EH (cell line): ENCODE measurements around the gene EPX.
A peak's percentile ranks its signal among the peaks of the same experiment; 100 is the strongest.

ENCODE experiments used
- DNase-seq: peaks from one replicate; pipeline ENCODE4 v3.0.0-alpha.2; 2015; ENCODE audit warnings: low read depth

Gene EPX

DNA sequence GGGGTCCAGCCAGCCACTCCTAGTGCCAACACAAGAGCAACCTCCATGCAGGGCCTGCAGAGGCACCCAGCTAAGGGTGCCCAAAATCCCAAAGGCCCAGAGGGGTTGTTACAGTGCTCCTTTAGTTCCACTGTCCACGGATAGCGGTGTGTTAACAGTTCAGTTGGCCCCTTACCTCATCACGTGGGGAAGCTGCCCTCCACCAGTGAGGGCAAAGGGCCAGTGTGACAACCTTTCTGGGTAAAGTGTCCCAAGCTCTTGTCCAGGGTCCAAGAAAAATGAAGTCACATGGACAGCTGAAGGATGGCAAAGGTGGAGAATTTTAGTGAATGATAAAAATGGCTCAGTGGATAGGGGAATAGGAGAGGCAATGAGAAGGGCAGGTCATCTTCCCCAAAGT lies 35.2 kb downstream of the EPX start:
- DNase-seq, result no peak

DNA sequence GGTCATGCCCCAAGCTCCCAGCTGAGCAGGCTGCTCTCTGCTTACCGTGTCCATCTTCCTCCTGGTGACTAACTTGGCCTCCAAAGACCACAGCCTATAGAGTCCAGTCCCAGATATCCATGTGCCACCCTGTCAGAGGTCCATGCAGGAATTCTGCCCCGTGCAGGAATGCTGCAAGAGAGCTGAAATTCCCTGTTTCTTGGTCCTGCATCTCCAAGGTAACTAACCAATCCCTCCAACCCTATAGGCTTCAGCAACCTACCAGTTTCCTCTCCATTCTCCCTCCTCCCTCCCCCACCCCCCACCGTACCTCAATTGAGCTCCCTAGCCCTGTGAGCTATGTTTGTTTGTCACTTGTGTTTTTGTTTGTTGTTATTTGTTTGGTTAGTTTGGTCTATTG lies 36.2 kb downstream of the EPX start:
- DNase-seq, result no peak

DNA sequence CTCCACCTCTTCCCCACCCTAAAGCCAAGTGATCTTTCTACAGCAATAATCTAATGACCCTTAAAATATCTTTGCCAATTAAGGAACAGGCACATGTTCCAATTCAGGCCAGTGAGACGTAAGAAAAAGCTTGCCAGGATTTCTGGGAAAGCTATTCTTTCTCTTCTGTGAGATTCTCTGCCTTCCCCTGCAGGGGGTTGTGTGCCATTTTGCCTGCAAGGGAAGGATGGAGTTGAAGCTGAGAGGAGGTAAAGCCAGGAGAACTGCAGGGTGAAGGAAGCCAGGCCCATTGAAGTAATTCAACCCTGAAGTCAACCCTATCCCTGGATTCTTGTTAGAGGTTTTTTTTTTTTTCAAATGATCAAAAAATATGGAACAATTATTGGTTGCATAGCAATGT lies 36.9 kb downstream of the EPX start:
- no peak for DNase-seq

DNA sequence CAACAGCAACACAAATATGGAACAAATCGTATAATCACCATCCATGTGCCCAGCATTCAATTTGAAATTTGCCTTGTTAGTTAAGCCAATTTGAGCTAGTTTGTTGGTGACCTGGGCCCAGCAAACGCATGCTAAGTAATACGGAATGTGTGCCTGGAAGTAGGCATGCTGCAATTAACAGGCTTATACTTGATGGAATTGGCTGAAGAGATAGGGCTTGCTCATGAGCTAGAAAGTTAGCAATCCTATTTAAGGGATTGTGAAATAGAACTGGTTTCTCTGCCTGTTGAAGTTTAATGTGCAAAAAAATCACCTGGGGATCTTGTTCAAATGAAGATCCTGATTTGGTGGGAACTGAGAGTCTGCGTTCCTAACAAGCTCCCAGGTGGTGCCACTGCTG lies 37.4 kb downstream of the EPX start:
- DNase-seq, result no peak

DNA sequence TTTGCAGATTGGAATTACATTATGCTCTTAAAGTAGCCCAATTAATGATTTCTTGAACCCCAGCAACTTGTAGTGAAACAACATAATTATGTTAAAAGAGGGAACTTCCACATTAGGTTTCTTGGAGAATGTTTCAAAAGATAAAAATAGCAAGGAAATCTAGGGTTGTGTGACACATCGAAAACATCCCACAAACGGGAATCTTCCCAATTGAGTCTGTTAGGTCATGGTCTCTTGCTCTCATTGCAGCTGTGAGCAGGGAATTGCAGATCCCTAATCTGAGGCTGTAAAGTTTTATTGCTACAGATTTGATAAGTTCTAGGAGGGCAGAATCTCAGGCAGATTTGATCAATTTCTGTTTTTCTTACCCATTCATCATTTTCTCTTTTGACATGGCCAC lies 39.1 kb downstream of the EPX start:
- DNase-seq, result peak; percentile 69

DNA sequence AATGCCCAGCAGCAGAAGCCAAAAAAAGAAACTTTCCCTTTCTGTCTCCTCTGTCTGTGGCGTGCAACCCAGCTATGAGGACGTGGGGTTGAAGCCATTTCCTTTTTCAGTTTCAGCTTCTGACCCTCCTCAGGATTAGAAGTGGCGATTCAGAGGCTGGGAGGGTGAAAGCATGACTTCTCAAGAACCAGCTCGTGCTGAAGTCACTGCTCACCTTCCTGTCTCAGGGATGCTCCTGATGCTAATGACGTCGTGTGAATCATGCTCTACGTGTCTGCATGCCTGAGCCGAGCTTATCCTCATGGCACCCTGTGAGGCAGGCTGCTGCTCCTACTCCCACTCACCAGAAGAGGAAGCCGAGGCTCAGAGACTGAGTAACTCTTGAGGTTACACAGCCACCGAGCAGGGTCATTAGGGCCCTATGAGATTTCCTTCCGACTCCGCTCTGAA lies 40.2 kb downstream of the EPX start:
- DNase-seq, result peak; percentile 85

DNA sequence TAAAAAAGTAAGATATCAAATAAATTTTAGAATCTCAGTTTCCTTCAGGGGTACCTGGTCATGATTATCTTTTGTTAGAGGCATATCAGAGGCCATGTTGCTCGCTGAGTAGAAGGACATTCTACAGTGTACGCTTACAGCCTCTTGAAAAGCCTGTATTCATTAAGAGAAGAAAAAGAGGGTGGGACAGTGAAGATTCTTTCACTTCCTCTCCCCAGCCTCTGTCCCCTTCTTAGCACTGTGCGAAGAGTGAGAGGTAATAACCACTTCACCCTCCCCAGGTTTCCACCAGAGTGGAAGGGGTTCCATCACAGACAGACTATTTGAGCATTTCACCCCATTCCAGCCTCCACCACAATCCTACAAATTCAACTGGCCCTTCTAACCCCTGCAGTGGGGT lies 41.0 kb downstream of the EPX start:
- no peak for DNase-seq

DNA sequence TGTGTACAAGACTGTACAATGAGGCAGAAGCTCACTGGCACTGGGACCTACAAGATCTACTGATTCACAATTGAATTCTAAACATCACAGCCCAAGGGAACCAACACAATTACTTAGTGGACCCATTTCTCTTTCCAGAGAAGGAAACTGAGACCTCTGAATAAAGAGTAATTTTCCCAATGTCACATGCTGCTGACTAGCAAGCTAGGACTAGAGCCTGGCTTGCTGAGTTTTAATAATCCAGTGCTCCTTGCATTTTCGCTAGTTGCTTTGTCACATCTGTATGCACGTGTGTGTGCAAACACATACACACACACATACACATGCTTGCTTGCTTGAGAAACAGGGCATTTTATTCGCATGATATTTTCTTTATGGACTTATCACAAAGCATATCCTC lies 42.0 kb downstream of the EPX start:
- no peak for DNase-seq

DNA sequence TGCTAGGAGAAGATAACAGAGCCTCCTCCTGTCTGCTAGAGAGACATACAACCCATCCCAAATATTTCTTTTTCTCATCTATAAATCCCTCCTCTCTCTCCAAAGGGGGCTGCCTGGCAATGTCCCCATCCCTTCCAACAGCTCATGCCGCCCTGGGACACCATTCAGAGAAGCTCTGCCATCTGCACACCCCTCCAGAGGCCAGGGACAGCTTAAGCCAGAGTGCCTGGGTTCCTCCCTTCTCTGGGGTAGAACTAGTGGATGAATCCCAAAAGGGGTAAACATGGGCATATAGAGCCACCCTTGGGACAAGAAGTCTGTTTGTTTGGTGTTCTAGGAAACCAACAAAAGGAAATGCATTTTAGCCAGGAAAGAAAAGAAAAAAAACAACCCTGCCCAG lies 43.3 kb downstream of the EPX start:
- DNase-seq, result no peak

DNA sequence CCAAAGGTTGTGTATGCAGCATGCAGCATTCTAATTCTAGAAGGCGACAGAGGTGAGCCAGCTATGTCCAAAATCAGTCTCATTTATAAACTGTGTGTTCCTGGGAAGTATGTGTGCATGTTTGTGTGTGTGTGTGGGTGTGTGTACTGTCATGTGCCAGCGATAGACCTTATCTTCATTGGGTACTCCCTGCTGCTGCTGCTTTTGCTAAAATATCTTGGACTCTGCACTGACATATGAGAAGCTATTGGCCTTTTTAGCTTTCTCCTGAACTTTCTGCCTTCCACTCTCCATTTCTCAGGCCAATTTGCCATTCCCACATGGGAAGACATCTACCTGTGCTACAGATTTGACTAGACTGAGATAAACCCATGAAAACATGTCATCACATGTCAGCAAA lies 43.9 kb downstream of the EPX start:
- DNase-seq, result no peak

DNA sequence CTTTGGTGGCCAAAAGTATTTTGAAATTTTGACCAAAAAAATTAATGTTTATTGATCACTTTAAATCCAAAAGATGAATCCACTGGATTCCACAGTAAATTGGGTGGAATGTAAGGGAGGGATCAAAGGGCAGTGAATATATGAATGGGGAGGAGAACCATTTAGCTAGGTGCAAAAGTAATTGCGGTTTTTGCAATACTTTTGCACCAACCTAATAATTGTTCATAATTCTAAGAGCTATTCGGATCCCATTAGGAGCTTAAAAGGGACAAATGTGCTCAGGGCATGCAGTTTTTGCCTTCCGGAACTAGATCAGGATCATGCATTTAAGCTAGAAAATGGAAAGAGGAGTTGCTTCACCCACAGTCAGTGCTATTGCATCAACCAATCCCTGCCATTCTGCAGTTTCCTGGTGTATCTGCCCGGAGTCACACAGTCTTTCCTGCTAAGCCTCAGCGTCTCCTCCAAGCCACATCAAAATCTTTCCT lies 45.7 kb downstream of the EPX start, which contains the start of gene LPO:
TSS of gene LPO (plus strand) at position 438 of the 488 bp plus-strand sequence. CDS start 4,396 bp downstream, outside the sequence.
- DNase-seq, result no peak

DNA sequence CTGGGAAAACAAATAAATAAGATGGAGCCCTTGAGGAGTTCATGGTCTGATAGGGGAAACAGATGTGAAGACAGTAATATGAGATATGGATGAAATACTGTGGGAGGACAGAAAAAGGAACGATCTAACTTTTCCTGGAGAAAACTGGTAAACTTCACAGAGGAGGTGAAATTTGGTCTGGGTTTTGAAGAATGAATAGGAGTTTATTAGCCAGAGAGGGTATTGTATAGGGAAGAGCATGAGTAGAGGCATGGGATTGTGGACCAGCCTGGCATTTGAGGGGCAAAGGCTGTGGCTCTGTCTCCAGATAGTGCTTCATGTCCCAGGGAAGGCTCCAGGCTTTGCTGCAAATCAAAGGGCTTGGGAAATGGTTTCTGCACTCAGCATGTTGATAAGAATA lies 47.5 kb downstream of the EPX start:
- DNase-seq, result no peak

DNA sequence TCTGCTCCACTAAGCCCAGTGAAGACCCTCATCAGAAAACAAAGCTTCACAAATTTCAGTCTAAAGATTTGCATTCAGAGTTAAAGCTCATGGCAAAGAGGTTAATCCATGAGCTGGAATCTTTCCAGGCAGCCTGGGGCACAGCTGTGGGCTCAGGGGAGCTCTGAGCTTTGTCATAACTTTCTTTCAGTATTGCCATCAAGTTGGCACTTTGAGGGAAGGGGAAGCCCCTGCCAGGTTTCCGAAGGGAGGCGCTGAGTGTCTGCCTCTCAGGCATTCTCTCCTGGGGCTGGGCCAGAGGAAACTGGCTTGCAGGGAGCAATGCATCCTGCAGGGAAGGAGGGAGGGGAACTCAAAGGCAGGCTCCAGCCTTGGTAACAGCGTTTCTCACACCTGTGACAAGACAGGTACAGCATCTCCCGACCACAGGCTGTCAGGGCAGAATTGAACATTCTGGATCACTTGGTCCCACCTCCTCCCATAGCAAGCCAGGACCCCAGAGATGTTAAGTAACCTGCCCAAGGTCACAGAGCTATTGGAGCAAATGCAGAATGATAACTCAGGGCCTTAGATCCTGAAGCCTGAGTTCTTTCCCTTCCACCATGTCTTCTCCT lies 49.8 kb downstream of the EPX start:
- no peak for DNase-seq

DNA sequence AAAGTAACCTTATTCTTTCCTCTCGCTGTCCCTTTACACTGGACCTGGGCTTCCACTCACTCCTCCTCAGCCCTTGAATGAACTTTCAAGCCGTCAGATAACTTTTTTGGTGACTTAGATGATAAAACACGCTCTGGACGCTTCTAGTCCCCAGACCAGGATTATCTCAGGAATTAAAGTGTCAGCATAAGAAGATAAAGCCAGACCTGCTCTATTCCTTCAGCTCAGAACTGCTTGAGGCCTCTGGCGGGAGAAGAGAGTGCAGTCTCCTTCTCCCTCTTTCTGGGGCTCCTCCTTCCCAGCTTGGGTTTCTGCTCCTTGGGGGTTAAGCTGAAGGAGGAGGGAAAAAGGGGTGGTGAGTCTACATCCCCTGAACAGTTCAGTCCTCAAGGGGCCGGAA lies 52.4 kb downstream of the EPX start:
- DNase-seq, result no peak

DNA sequence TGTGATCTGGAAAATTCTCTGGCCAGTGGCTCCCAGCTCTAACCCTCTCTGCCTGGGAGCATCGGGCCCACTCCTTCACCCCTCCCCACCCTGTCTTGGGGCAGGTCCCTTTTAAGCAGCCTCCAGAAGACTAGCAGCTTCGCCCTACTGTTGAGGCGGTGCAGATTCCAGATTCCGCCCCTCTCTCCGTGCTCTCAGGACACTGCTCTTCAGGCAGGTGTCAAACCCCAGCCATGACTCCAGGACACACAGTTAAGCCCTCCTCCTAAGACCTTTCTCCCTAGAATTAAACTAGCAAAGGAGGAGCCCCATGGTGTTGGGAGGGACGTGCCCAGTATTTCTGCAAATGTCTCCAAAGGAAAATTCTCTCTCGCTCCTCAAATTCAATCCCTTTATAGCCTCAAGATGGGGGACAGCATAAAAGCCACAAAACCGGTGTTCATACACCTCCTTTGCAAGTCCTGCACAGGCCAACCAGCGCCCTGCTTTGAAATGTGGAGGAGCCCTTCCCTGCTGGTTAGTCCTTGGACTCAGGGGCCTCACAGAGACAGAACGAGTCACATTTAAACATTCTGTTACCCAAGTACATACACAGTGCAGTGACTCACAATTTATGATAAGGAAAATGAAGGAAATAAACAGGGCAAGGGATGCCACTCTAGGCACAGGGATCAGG lies 53.0 kb downstream of the EPX start:
- no peak for DNase-seq

DNA sequence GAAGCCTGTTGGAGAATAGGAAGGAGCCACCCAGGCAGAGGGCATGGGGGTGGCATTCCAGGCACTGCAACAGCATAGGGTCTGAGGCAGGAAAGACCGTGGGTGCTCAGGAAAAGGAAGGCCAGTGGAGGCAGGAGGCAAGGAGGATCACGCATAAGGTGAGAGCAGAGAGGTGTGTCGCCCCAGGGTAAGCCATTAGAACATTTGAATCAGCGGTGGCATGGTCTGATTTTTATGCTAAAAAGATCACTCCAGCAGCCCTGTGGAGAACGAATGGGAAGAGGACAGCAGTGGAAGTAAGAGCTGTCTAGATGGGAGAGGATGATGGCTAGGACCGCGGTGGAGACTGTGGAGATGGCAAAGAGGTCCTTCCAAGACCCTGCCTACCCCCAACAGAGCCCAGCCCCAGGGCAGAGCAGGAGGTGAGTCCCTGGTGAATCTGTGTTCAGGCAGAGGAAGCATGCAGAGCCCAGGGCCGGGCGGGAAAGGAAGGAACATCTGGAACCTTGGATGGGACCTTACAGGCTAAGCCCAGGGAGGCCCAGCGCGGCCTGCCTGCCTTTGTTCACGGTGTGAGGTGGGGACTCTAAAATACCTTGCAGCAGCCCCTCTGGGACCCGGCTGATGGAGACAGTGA lies 53.7 kb downstream of the EPX start:
- no peak for DNase-seq

DNA sequence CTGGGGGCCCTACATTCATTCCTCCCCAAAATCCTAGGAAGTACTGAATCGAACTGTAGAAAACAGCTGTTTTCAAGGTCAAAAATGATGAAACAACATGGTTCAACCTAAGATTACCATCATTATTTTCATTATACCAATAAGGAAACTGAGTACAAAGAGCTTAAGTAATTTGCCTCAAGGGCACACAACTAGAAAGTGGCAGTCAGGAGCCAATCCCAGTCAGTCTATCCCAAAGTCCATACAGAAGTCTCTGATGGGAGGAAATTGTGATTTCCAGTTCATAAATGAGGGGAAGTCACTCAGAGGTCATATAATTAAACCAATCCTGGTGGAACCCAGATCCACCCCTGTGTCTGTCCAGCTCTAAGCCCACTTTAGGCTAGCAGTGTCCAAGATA lies 54.3 kb downstream of the EPX start:
- DNase-seq, result no peak

DNA sequence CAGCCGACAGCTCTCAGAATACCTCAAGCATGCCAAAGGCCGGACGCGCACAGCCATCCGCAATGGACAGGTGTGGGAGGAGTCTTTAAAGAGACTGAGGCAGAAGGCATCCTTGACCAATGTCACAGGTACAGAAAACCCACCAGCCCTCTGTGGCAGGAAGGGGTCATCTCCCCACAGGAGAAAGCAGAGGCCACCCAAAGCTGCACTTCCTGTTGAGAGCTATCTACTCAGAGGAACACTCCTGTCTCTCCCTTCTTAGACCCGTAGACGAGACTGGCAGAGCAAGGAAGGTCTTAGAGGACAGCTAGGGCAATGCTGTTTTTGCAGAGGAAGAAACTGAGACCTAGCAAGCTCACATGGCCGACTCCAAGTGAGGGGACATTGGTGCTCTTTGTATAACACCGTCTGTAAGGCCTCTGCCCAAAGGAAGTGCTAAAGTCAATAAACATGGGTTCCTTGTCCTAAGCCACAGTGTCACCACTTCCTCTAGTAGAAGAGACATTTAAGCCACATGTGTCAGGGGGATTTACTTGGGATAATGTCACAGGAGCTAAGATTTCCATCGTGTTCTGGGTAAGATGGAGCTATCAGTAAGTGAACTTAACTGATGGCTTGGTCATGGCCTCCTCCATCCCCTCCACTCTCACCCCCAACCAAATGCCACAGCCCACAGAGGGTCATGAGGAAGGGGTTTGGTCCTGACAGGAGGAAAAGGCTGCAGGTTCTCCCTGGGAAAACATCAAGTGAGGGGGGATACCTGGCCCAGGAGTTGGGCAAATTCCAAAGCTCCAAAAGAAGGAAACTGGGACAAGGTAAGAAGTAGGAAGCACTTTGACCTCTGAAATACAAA lies 55.2 kb downstream of the EPX start:
- DNase-seq, result no peak

DNA sequence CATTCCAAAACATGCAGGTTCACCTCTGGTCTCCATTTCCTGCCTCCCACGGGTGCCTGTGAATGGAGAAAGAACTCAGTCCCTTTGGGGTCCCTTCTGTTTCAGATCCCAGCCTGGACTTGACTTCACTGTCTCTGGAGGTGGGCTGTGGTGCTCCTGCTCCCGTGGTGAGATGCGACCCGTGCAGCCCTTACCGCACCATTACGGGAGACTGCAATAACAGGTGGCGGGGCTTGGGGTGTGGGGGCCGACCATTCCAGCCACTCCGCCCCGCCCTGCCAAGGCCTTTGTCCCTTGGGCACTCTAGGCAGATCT lies 56.4 kb downstream of the EPX start:
- no peak for DNase-seq

DNA sequence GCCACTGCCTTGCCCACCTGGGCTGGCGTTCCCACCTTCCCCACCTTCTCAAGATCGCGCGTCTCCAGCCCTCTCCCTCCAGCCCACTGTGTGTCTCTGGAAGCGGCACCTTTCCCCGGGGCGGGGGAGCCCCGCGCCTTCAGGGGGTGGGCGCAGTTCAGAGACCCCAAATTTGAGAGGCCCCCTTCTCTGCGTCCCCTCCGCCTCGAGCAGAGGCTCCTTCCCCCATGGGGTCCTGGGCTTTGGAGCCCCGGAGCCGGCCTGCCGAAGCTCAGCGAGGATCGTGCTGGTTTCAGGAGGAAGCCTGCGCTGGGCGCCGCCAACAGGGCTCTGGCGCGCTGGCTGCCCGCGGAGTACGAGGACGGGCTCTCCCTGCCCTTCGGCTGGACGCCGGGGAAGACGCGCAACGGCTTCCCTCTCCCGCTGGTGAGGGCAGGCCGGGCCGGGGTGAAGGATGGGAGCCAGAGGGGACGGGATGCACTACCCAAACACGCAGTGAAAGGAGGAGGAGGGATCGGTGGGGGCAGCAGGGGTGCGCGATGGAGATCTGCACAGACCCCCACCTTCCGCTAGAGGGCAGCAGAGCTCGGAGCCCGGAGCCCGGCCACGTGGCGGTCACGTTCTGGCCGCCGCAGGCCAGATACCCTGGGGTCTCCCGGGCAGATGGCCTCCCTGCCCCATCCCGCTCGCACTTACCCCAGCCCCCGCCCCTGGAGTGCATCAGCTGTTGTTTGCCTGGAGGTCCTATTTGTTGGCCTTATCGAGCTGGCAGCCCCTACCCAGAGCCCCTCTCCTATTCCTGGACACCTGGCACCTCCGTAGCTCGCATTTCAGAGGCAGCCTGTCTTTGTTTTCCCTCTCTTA lies 57.0 kb downstream of the EPX start:
- peak; percentile 61 for DNase-seq

DNA sequence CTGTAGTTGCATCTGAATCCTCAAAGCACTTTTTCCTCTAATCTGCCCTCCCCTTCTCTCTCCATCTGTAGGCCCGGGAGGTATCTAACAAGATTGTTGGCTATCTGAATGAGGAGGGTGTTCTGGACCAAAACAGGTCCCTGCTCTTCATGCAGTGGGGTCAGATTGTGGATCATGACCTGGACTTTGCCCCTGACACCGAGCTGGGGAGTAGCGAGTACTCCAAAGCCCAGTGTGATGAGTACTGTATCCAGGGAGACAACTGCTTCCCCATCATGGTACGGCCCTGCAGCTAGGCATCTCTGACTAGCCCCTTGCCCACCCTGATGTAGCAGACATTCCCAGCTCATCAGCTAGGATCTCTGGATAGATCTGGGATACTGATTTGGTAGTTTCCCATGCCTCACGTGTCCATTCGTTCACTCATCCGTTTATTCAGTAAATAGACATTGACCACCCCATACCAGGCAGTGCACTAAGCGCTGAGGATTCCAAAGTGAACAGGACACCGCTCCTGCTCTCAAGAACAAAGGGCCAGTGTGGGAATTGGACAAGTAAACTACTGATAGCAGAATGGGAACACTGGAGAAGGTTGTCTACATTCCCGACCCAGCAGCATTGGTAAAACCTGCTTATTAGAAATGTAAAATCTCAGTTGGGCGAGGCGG lies 58.0 kb downstream of the EPX start:
- no peak for DNase-seq
